Astrocyte (in vitro differentiated cells and primary cell): ENCODE results near the gene MX2. TPM values are rescaled to one million over a fixed set of nuclear protein-coding genes. Genes with fewer than 3 reads are reported as not detected.
"Not testable (repeated sequence)": the region's sequence is repeated elsewhere in the genome, so short reads cannot be mapped to it uniquely, and the experiment has no call there.

Experiments used
- DNase-seq: peaks from one replicate; pipeline ENCODE4 v3.0.0-alpha.2; 2010; ENCODE audit warnings: low read depth
- FAIRE-seq: peaks from 2 replicates; lab custom pipeline; 2011; peaks lifted over from hg19 to GRCh38; lab: Jason Lieb, UNC
- H2AFZ ChIP-seq: 2 replicates; pipeline ENCODE4 v1.6.0; 2012; ENCODE audit warnings: low read depth, low read length, inconsistent platforms
- H3K27ac ChIP-seq: 2 replicates; pipeline ENCODE4 v1.5.1; 2011; ENCODE audit warnings: low read depth, low read length, inconsistent platforms
- H3K27me3 ChIP-seq: 2 replicates; pipeline ENCODE4 v1.6.0; 2011; ENCODE audit warnings: low read length, inconsistent platforms; ENCODE audit not compliant: insufficient read depth
- H3K36me3 ChIP-seq: 2 replicates; pipeline ENCODE4 v1.5.1; 2011; ENCODE audit warnings: low read length, inconsistent platforms; ENCODE audit not compliant: insufficient read depth
- H3K4me1 ChIP-seq: 2 replicates; pipeline ENCODE4 v1.5.1; 2011; ENCODE audit warnings: low read length, inconsistent platforms; ENCODE audit not compliant: insufficient read depth
- H3K4me2 ChIP-seq: 2 replicates; pipeline ENCODE4 v1.6.0; 2012; ENCODE audit warnings: low read length, inconsistent platforms
- H3K4me3 ChIP-seq: 2 replicates; pipeline ENCODE4 v1.5.1; 2011; ENCODE audit warnings: low read depth, mild to moderate bottlenecking, low read length, inconsistent platforms; ENCODE audit not compliant: insufficient read depth
- H3K79me2 ChIP-seq: 2 replicates; pipeline ENCODE4 v1.6.0; 2012; ENCODE audit warnings: mild to moderate bottlenecking, low read length, inconsistent platforms; ENCODE audit not compliant: insufficient read depth
- H3K9ac ChIP-seq: 2 replicates; pipeline ENCODE4 v1.6.0; 2012; ENCODE audit warnings: mild to moderate bottlenecking, low read length, inconsistent platforms
- H3K9me3 ChIP-seq: 2 replicates; pipeline ENCODE4 v1.5.1; 2012; ENCODE audit warnings: low read depth, mild to moderate bottlenecking, low read length, inconsistent platforms; ENCODE audit not compliant: insufficient read depth
- H4K20me1 ChIP-seq: 2 replicates; pipeline ENCODE4 v1.6.0; 2012; ENCODE audit warnings: low read length, inconsistent platforms; ENCODE audit not compliant: insufficient read depth
- H3K27ac Mint-ChIP-seq: one replicate; pipeline ENCODE4 v1.8.0; 2021; ENCODE audit warnings: mild to moderate bottlenecking, mixed read lengths; ENCODE audit not compliant: unreplicated experiment
- H3K27me3 Mint-ChIP-seq: one replicate; pipeline ENCODE4 v1.8.0; 2021; ENCODE audit warnings: low read depth, mixed read lengths; ENCODE audit not compliant: unreplicated experiment
- H3K36me3 Mint-ChIP-seq: one replicate; pipeline ENCODE4 v1.8.0; 2021; ENCODE audit warnings: low read depth, mixed read lengths; ENCODE audit not compliant: unreplicated experiment
- H3K4me1 Mint-ChIP-seq: one replicate; pipeline ENCODE4 v1.8.0; 2021; ENCODE audit warnings: low read depth, mixed read lengths; ENCODE audit not compliant: unreplicated experiment
- H3K4me3 Mint-ChIP-seq: one replicate; pipeline ENCODE4 v1.8.0; 2021; ENCODE audit warnings: mild to moderate bottlenecking, moderate library complexity, mixed read lengths; ENCODE audit not compliant: unreplicated experiment
- H3K9me3 Mint-ChIP-seq: one replicate; pipeline ENCODE4 v1.8.0; 2021; ENCODE audit warnings: mild to moderate bottlenecking, mixed read lengths; ENCODE audit not compliant: unreplicated experiment
- EZH2 ChIP-seq: IDR thresholded peaks from 2 replicates; pipeline ENCODE4 v1.6.1; 2012; ENCODE audit warnings: mild to moderate bottlenecking, low read length, inconsistent platforms; ENCODE audit not compliant: insufficient read depth
- total RNA-seq: library from RNA; stranded (reverse); gene quantifications from 2 replicates; pipeline ENCODE4 v1.2.1, GENCODE V29; 2021
- TF ChIP-seq, protein P1 (sequence below): IDR thresholded peaks from 2 replicates; pipeline ENCODE4 v1.5.1; 2011; ENCODE audit warnings: low read depth, mild to moderate bottlenecking, inconsistent platforms, low read length, moderate library complexity; ENCODE audit not compliant: insufficient read depth

The MX2 gene
- total RNA-seq, 1 donor from 2014 or later, result 8.6 TPM

- Histone ChIP-seq H3K9ac (no peak overlapping the region), H3K4me1 (no peaks in the 10 kb centered on the region), H3K4me3 (no peak overlapping the region), H3K27me3 (peaks cover 6% of the 10 kb centered on the region), H3K4me2 (no peak overlapping the region), H3K9me3 (peaks cover 3% of the 10 kb centered on the region), H2AFZ (no peak overlapping the region), H4K20me1 (no peaks in the 10 kb centered on the region), H3K36me3 (no peaks in the 10 kb centered on the region), H3K27ac (no peak overlapping the region), H3K79me2 (no peaks in the 10 kb centered on the region)
- H3K27me3 Mint-ChIP-seq, result peaks cover 11% of the 10 kb centered on the region
- peak overlapping the region; percentile 62 for H3K27ac Mint-ChIP-seq
- TF ChIP-seq EZH2, result no peak
- TF ChIP-seq, protein P1, sequence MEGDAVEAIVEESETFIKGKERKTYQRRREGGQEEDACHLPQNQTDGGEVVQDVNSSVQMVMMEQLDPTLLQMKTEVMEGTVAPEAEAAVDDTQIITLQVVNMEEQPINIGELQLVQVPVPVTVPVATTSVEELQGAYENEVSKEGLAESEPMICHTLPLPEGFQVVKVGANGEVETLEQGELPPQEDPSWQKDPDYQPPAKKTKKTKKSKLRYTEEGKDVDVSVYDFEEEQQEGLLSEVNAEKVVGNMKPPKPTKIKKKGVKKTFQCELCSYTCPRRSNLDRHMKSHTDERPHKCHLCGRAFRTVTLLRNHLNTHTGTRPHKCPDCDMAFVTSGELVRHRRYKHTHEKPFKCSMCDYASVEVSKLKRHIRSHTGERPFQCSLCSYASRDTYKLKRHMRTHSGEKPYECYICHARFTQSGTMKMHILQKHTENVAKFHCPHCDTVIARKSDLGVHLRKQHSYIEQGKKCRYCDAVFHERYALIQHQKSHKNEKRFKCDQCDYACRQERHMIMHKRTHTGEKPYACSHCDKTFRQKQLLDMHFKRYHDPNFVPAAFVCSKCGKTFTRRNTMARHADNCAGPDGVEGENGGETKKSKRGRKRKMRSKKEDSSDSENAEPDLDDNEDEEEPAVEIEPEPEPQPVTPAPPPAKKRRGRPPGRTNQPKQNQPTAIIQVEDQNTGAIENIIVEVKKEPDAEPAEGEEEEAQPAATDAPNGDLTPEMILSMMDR, result no peak
- H3K9me3 Mint-ChIP-seq, result peaks cover 4% of the 10 kb centered on the region
- FAIRE-seq (no peak), DNase-seq (no peak)
- peaks cover 18% of the 10 kb centered on the region for H3K36me3 Mint-ChIP-seq
- peaks cover 9% of the 10 kb centered on the region for H3K4me1 Mint-ChIP-seq
- H3K4me3 Mint-ChIP-seq, result no peak overlapping the region
Observed at GRCh38 chr21:41410767-41411448, 49.1 kb downstream of the MX2 start.

DNA sequence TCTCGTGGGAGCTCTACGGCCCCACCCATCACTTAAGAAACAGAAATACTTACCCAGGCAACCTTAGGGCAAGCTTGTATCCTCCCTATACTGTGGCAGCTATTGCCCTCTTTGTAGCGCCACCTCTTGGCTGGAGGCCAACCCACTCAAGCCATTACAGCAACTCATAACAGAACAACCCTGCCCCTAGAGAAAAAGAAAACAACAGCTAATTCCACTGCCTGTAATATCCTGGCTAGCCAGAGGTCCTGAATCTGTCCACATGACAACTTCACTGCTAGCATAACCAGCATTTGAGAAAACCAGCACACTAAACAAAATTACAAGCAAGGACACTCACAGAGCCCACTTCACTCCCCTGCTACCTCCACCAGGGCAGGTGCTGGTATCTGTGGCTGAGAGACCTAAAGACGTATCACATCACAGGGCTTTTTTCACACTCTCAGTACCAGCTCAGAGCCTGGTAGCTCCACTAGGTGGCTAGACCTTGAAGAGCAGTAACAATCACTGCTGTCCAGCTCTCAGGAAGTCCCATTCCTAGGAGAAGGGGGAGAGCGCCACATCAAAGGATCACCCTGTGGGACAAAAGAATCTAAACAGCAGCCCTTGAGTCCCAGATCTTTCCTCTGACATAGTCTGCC is 49.7 kb downstream of the MX2 start:
- no peak for FAIRE-seq

GRCh38 chr21:41417505-41417904 is 55.7 kb downstream of the MX2 start:
- H3K27ac Mint-ChIP-seq, H3K79me2 ChIP-seq, H3K9me3 ChIP-seq, H2AFZ ChIP-seq, H3K4me3 ChIP-seq, H3K4me2 ChIP-seq, H3K36me3 Mint-ChIP-seq, H3K9ac ChIP-seq, H3K4me3 Mint-ChIP-seq, FAIRE-seq, H3K4me1 ChIP-seq, DNase-seq, H3K27ac ChIP-seq, H3K9me3 Mint-ChIP-seq, H4K20me1 ChIP-seq, H3K27me3 ChIP-seq, H3K36me3 ChIP-seq, H3K27me3 Mint-ChIP-seq: not testable (repeated sequence)
- peaks cover 14% of the 10 kb centered on the region for H3K4me1 Mint-ChIP-seq

More for the DNA sequence above, 49.7 kb downstream of the MX2 start:
- Mint-ChIP-seq H3K4me1 (peaks cover 9% of the 10 kb centered on the region), H3K9me3 (peaks cover 4% of the 10 kb centered on the region), H3K27me3 (peaks cover 11% of the 10 kb centered on the region), H3K27ac (no peak overlapping the region), H3K36me3 (peaks cover 16% of the 10 kb centered on the region), H3K4me3 (no peak overlapping the region)
- Histone ChIP-seq H3K9me3 (peaks cover 3% of the 10 kb centered on the region), H3K4me1 (no peaks in the 10 kb centered on the region), H3K36me3 (no peaks in the 10 kb centered on the region), H3K27me3 (peaks cover 3% of the 10 kb centered on the region), H3K9ac (no peak overlapping the region), H3K79me2 (no peaks in the 10 kb centered on the region), H3K4me3 (no peak overlapping the region), H4K20me1 (no peaks in the 10 kb centered on the region), H3K4me2 (no peak overlapping the region), H3K27ac (no peak overlapping the region), H2AFZ (no peak overlapping the region)
- TF ChIP-seq, protein P1, result no peak
- no peak for TF ChIP-seq EZH2
- no peak for DNase-seq
